Measurements from ENCODE around the gene MPL. TPM values are rescaled to one million over a fixed set of nuclear protein-coding genes. Genes with fewer than 3 reads are reported as not detected.

Gene MPL
- total and polyA plus RNA-seq, 11 donors, result 0.11 to 0.98 (median 0.48) TPM; not detected in 1

- DNase-seq (no peak), ATAC-seq (no peak)
- no peak for TF ChIP-seq POLR2A (IDR thresholded peaks at IDR 0.05)
- no peak for TF ChIP-seq CTCF (IDR thresholded peaks at IDR 0.05)
- Histone ChIP-seq H3K27ac (no peak overlapping the region), H3K4me3 (no peak overlapping the region), H3K9me3 (no peaks in the 10 kb centered on the region), H3K4me1 (peaks cover 4 to 44% (median 25%) of the 10 kb centered on the region in 12 donors), H3K27me3 (no peaks in the 10 kb centered on the region), H3K36me3 (no peaks in the 10 kb centered on the region)
- intact Hi-C loops (cut with DNase I), result loop anchor here in 1 of 10 donors (5.0 kb wide), 1 partner anchor 50 kb away; no protein-coding TSS in a partner anchor
- WGBS, 4 donors, result 72 to 75% (median 74%) methylated on average over 5 of the region's 5 CpGs
Measured at GRCh38 chr1:43292679-43293078, 44.9 kb upstream of the MPL start.

GRCh38 chr1:43293176-43293575 lies 44.4 kb upstream of the MPL start:
- DNase-seq, result no peak
- intact Hi-C loops (cut with DNase I), result loop anchor here in 1 of 10 donors (5.0 kb wide), 1 partner anchor 51 kb away; no protein-coding TSS in a partner anchor
- 67 to 88% (median 77%) methylated on average over 1 to 2 of the region's 2 CpGs for WGBS, 4 donors

DNA sequence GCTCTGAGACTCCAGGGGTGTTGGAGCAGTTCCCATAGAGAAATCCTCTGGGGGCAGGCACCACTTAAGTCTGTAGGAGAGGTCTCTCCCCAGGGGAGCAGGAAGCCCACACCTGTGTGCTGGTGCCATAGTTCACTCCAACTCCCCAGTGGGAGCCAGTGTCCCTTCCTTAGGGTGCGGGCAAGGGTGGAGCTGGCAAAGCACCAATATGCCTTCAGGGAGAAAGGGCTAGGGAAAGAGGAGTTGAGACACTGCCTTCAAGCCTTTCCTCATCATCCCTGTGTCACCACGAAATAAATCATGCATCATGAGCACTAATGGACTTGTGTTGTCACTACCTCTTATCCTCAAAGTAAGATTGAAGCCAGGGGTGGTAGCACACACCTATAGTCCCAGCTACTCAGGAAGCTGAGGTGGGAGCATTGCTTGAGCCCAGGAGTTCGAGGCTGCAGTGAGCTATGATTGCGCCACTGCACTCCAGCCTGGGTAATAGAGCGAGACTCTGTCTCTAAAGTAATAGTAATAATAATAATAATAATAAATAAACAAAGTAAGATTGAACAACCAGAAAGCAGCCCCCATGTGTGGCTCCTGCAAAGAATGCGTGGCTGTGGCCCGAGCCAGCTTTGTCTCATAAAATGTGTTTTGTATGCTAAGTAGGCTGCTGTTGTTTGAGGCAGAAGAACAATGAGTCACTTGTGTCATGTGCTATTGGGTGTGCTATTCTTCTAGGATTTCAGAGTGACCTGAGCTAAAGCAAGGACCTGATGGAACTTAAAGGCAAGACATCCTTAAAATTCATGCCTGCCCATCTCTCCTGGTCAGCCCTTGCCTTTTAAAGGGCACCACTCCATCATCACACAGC lies 43.5 kb upstream of the MPL start:
- ATAC-seq (peak in 3 of 4 donors; percentile 29 to 66 (median 51)), DNase-seq (no peak)
- Histone ChIP-seq H3K4me3 (no peak overlapping the region), H3K27ac (peak overlapping the region; percentile 60 to 89 (median 76)), H3K36me3 (no peaks in the 10 kb centered on the region), H3K9me3 (no peaks in the 10 kb centered on the region), H3K4me1 (peaks cover 4 to 49% (median 27%) of the 10 kb centered on the region in 12 donors), H3K27me3 (no peaks in the 10 kb centered on the region)
- 78 to 87% (median 83%) methylated on average over 7 of the region's 7 CpGs for WGBS, 4 donors
- intact Hi-C loops (cut with DNase I), result loop anchor here in 2 of 10 donors (2.0 to 5.0 kb wide), 2 partner anchors 52 to 55 kb away; no protein-coding TSS in a partner anchor
- no peak for TF ChIP-seq CTCF (IDR thresholded peaks at IDR 0.05)
- peak in 1 of 2 donors; percentile 15 for TF ChIP-seq POLR2A (IDR thresholded peaks at IDR 0.05)

More at GRCh38 chr1:43293176-43293575, 44.4 kb upstream of the MPL start:
- H3K9me3 ChIP-seq, result no peaks in the 10 kb centered on the region
- TF ChIP-seq CTCF (IDR thresholded peaks at IDR 0.05) (no peak), POLR2A (IDR thresholded peaks at IDR 0.05) (no peak)
- ATAC-seq, result no peak
- no peaks in the 10 kb centered on the region for H3K36me3 ChIP-seq
- peaks cover 4 to 44% (median 25%) of the 10 kb centered on the region in 12 donors for H3K4me1 ChIP-seq
- H3K27ac ChIP-seq, result peak overlapping the region in 7 of 12 donors; percentile 46 to 89 (median 76)
- no peak overlapping the region for H3K4me3 ChIP-seq
- no peaks in the 10 kb centered on the region for H3K27me3 ChIP-seq

DNA sequence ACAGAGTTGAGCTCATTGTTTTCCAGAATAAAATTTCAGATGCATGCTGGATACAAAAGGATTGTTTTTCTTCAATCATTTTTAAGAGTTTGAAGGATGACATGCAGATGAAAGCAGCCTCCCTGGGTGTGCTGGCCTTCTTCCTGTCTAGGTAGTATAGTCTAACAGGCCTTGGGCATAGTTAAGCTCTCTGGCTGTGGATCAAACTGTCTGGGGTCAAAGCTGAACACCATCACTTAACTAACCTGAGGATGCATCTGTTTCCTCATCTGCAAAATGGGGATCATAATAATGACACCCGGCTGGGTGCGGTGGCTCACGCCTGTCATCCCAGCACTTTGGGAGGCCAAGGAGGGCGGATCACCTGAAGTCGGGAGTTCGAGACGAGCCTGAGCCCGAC lies 42.9 kb upstream of the MPL start:
- H3K27ac ChIP-seq, result peak overlapping the region; percentile 60 to 89 (median 76)
- WGBS, 4 donors, result 71 to 84% (median 77%) methylated on average over 8 of the region's 8 CpGs
- no peak for TF ChIP-seq POLR2A (IDR thresholded peaks at IDR 0.05)
- TF ChIP-seq CTCF (IDR thresholded peaks at IDR 0.05), result no peak
- ATAC-seq (no peak), DNase-seq (no peak)
- H3K4me1 ChIP-seq, result peaks cover 4 to 55% (median 31%) of the 10 kb centered on the region in 12 donors
- H3K4me3 ChIP-seq, result no peak overlapping the region
- no peaks in the 10 kb centered on the region for H3K9me3 ChIP-seq
- H3K36me3 ChIP-seq, result no peaks in the 10 kb centered on the region
- intact Hi-C loops (cut with DNase I), result loop anchor here in 2 of 10 donors (2.0 to 5.0 kb wide), 2 partner anchors 52 to 56 kb away; no protein-coding TSS in a partner anchor
- no peaks in the 10 kb centered on the region for H3K27me3 ChIP-seq
